GM13977 (cell line): ENCODE measurements around the gene NTRK2.

ENCODE experiments used
- DNase-seq: peaks from one replicate; pipeline ENCODE4 v3.0.0; 2012; ENCODE audit warnings: low spot score
- CTCF ChIP-seq: IDR thresholded peaks from 2 replicates; pipeline ENCODE4 v1.5.1; 2012; ENCODE audit warnings: mild to moderate bottlenecking, control low read depth; ENCODE audit not compliant: insufficient read depth; ENCODE audit errors: extremely low read depth, missing control alignments
- in situ Hi-C: fragments of 300-500 bp; cut with MboI; formaldehyde crosslinking; loops from one replicate; pipeline ENCODE4 v1.12.0; 2022; ENCODE audit warnings: low sequenced_read_pairs, low pct_unique_long_range_greater_than_20kb, mixed read lengths, inconsistent platforms; ENCODE audit not compliant: unreplicated experiment

Gene NTRK2

GRCh38 chr9:84969084-84969483 lies 299.6 kb downstream of the NTRK2 start:
- in situ Hi-C loops = no loop called here
- no peak for TF ChIP-seq CTCF
- DNase-seq = no peak

GRCh38 chr9:84969736-84970135 lies 300.2 kb downstream of the NTRK2 start:
- no peak for TF ChIP-seq CTCF
- DNase-seq = no peak
- in situ Hi-C loops = no loop called here

- in situ Hi-C loops = no loop called here
- no peak for TF ChIP-seq CTCF
- DNase-seq = no peak
These were observed 300.9 kb downstream of the NTRK2 start for GRCh38 chr9:84970432-84970831.

GRCh38 chr9:84971571-84971970 lies 302.0 kb downstream of the NTRK2 start:
- in situ Hi-C loops = no loop called here
- no peak for DNase-seq
- no peak for TF ChIP-seq CTCF

- in situ Hi-C loops = no loop called here
- DNase-seq = no peak
- TF ChIP-seq CTCF = no peak
These were observed 304.7 kb downstream of the NTRK2 start for GRCh38 chr9:84974258-84974657.

GRCh38 chr9:84974855-84975254 lies 305.3 kb downstream of the NTRK2 start:
- in situ Hi-C loops = no loop called here
- no peak for DNase-seq
- TF ChIP-seq CTCF = no peak

- no peak for TF ChIP-seq CTCF
- DNase-seq = no peak
- in situ Hi-C loops = no loop called here
These were observed 306.4 kb downstream of the NTRK2 start for GRCh38 chr9:84975926-84976325.
